ENCODE data around the gene DQX1. TPM values are rescaled to one million over a fixed set of nuclear protein-coding genes. Genes with fewer than 3 reads are reported as not detected.
A peak's percentile ranks its signal among the peaks of the same experiment; 100 is the strongest.

Gene DQX1
- total and polyA plus RNA-seq, 2 of the 4 experiments (the other 2 are of a cell fraction), result 0.07 TPM; not detected in 1

- Histone ChIP-seq H3K4me3 (ENCODE audit: insufficient read depth, low read depth, low read length) (no peak overlapping the region), H2BK20ac (ENCODE audit: low read depth, low read length) (peak overlapping the region; percentile 80), H3K27ac (ENCODE audit: insufficient read depth, low read length) (peak overlapping the region; percentile 53), H2BK15ac (ENCODE audit: low read depth, low read length) (peak overlapping the region; percentile 32), H3K14ac (replicated peaks; ENCODE audit: low read depth, low read length) (peak overlapping the region; percentile 78), H2AK9ac (replicated peaks; ENCODE audit: low read depth, low read length, poor library complexity) (no peak overlapping the region), H3K4me2 (ENCODE audit: low read depth, low read length) (peak overlapping the region; percentile 70; the same call in 1 of the 2 replicates), H3K4ac (ENCODE audit: low read depth, low read length) (peak overlapping the region; percentile 42), H2AK5ac (ENCODE audit: low read depth, low read length) (peak overlapping the region; percentile 69), H3K56ac (ENCODE audit: extremely low read depth, insufficient read depth, low read length) (no peak overlapping the region), H3K4me1 (ENCODE audit: control insufficient read depth, insufficient read depth, low read length) (peaks cover 14% of the 10 kb centered on the region), H3K9ac (ENCODE audit: low read depth, low read length) (no peak overlapping the region), H3K79me1 (ENCODE audit: low read depth in 1 of 2, low read length in 2 of 2) (no peaks in the 10 kb centered on the region), H2AFZ (replicated peaks; ENCODE audit: low read length, poor library complexity) (peak overlapping the region; percentile 10), H4K91ac (ENCODE audit: insufficient read depth, low read depth, low read length) (peak overlapping the region; percentile 45), H4K8ac (ENCODE audit: low read depth in 2 of 2, low read length in 2 of 2) (peak overlapping the region; percentile 7 to 57), H3K9me1 (ENCODE audit: insufficient read depth, low read length) (peaks cover 25% of the 10 kb centered on the region), H4K5ac (ENCODE audit: low read depth, low read length) (peak overlapping the region; percentile 78; the same call in 1 of the 2 replicates), H3K18ac (ENCODE audit: low read depth, low read length) (peak overlapping the region; percentile 89; the same call in 1 of the 2 replicates), H3K36me3 (ENCODE audit: control insufficient read depth, insufficient read depth, low read length) (no peaks in the 10 kb centered on the region), H2BK5ac (ENCODE audit: low read depth, low read length, poor library complexity, severe bottlenecking) (peak overlapping the region; percentile 99), H3K9me3 (ENCODE audit: control insufficient read depth, insufficient read depth, low read length) (no peaks in the 10 kb centered on the region), H3K23ac (ENCODE audit: low read depth, low read length) (peak overlapping the region; percentile 32; the same call in 1 of the 2 replicates), H4K20me1 (ENCODE audit: insufficient read depth, low read length) (no peaks in the 10 kb centered on the region), H2BK120ac (ENCODE audit: low read depth, low read length) (peak overlapping the region; percentile 85), H3K27me3 (ENCODE audit: control insufficient read depth, insufficient read depth, low read length) (no peaks in the 10 kb centered on the region)
- intact Hi-C loops (cut with micrococcal nuclease) (no loop called here), in situ Hi-C loops (cut with MboI; ENCODE audit: low sequenced_read_pairs) (no loop called here), dilution Hi-C loops (cut with HindIII; ENCODE audit: low sequenced_read_pairs, unreplicated experiment) (no loop called here)
- 100% methylated on average over 1 of the region's 7 CpGs; no CpG with 5 or more reads in 1 of the 2 experiments for WGBS, 2 experiments (ENCODE audit: extremely low coverage in 2 of 2, insufficient read length in 1 of 2)
- TF ChIP-seq MAZ (IDR thresholded peaks at IDR 0.05; ENCODE audit: borderline replicate concordance, low read depth, low read length) (no peak), CHD1 (IDR thresholded peaks at IDR 0.05; ENCODE audit: low read depth, low read length) (no peak), RAD21 (IDR thresholded peaks at IDR 0.05; ENCODE audit: low read length) (no peak), FOS (IDR thresholded peaks at IDR 0.05; ENCODE audit: low read depth, low read length) (no peak), ELK1 (IDR thresholded peaks at IDR 0.05; ENCODE audit: borderline replicate concordance, low read depth, low read length) (no peak), SMC3 (IDR thresholded peaks at IDR 0.05; ENCODE audit: low read depth, low read length) (no peak), RFX5 (IDR thresholded peaks at IDR 0.05; ENCODE audit: low read depth, low read length) (no peak), MAFK (IDR thresholded peaks at IDR 0.05; ENCODE audit: low read depth, low read length) (no peak), NFE2L2 (IDR thresholded peaks at IDR 0.05; ENCODE audit: low read depth, low read length) (no peak), RCOR1 (IDR thresholded peaks at IDR 0.05; ENCODE audit: insufficient replicate concordance, low read length) (no peak), POLR2A (IDR thresholded peaks at IDR 0.05; ENCODE audit: low read depth, low read length) (no peak), CTCF (conservative IDR thresholded peaks at IDR 0.05; ENCODE audit: low read depth, low read length) (no peak), CEBPB (IDR thresholded peaks at IDR 0.05; ENCODE audit: low read depth, low read length) (no peak), USF2 (IDR thresholded peaks at IDR 0.05; ENCODE audit: low read depth, low read length) (no peak), BHLHE40 (IDR thresholded peaks at IDR 0.05; ENCODE audit: low read depth, low read length) (no peak)
- DNase-seq (no peak), ATAC-seq (ENCODE audit: low read depth) (no peak)
- ChIA-PET CTCF (no interaction called here), POLR2A (ENCODE audit: unreplicated experiment) (no interaction called here)
- BruUV-seq (replicated peaks), result no TSS peak
Measured at GRCh38 chr2:74566076-74566753, 40.2 kb upstream of the DQX1 start.

All from IMR-90 (cell line).